Fibroblast of lung (primary cell): ENCODE results near the gene PCCB. TPM values are rescaled to one million over a fixed set of nuclear protein-coding genes. Genes with fewer than 3 reads are reported as not detected.

Source experiments
- DNase-seq, 2 donors: peaks; one replicate each; pipeline versions ENCODE4 v3.0.0 to v3.0.0-alpha.2; 2010; ENCODE audit warnings: low read depth in 2 of 2
- H2AFZ ChIP-seq: 2 replicates; pipeline ENCODE4 v1.5.1; 2012; ENCODE audit warnings: low read length, control low read depth, inconsistent platforms
- H3K27ac ChIP-seq: 2 replicates; pipeline ENCODE4 v1.5.1; 2011; ENCODE audit warnings: low read length, control low read depth; ENCODE audit not compliant: insufficient read depth
- H3K27me3 ChIP-seq: 2 replicates; pipeline ENCODE4 v1.5.1; 2011; ENCODE audit warnings: mild to moderate bottlenecking, low read length; ENCODE audit not compliant: control insufficient read depth, insufficient read depth
- H3K36me3 ChIP-seq: 2 replicates; pipeline ENCODE4 v1.5.1; 2011; ENCODE audit warnings: low read length; ENCODE audit not compliant: control insufficient read depth, insufficient read depth
- H3K4me1 ChIP-seq: 2 replicates; pipeline ENCODE4 v1.5.1; 2011; ENCODE audit warnings: low read length; ENCODE audit not compliant: control insufficient read depth, insufficient read depth; ENCODE audit errors: extremely low read depth
- H3K4me2 ChIP-seq: 2 replicates; pipeline ENCODE4 v1.5.1; 2011; ENCODE audit warnings: low read length, control low read depth; ENCODE audit not compliant: insufficient read depth; ENCODE audit errors: extremely low read depth
- H3K4me3 ChIP-seq, 4 experiments: fragments of 200-600 bp in 1 of 4; sonication (generic) in 1 of 4; replicated peaks in 1 of 4; 2 replicates each; pipeline ENCODE4 v1.5.1; 2011 to 2016; ENCODE audit warnings: low read length in 4 of 4, low read depth in 3 of 4, mild to moderate bottlenecking in 3 of 4, control low read depth in 2 of 4, inconsistent platforms in 1 of 4, mixed read lengths in 1 of 4; ENCODE audit not compliant: insufficient read depth in 1 of 4; ENCODE audit errors: control extremely low read depth in 1 of 4
- H3K79me2 ChIP-seq: 2 replicates; pipeline ENCODE4 v1.5.1; 2012; ENCODE audit warnings: mild to moderate bottlenecking, low read length, inconsistent platforms; ENCODE audit not compliant: control insufficient read depth, insufficient read depth
- H3K9ac ChIP-seq: 2 replicates; pipeline ENCODE4 v1.5.1; 2011; ENCODE audit warnings: mild to moderate bottlenecking, low read length, control low read depth; ENCODE audit not compliant: insufficient read depth
- H3K9me3 ChIP-seq: 2 replicates; pipeline ENCODE4 v1.5.1; 2012; ENCODE audit warnings: low read depth, low read length; ENCODE audit not compliant: control insufficient read depth, insufficient read depth
- H4K20me1 ChIP-seq: 2 replicates; pipeline ENCODE4 v1.5.1; 2011; ENCODE audit warnings: low read length; ENCODE audit not compliant: control insufficient read depth, insufficient read depth; ENCODE audit errors: extremely low read depth
- EZH2 ChIP-seq: IDR thresholded peaks from 2 replicates; pipeline ENCODE4 v1.5.1; 2012; ENCODE audit warnings: low read length, control low read depth, mild to moderate bottlenecking; ENCODE audit errors: missing control alignments
- polyA plus RNA-seq, 2 donors: library from polyadenylated mRNA; depleted of rRNA in 1 of 2; stranded (reverse) in 1 of 2; unstranded in 1 of 2; fragments of >200 nt; gene quantifications; 2 replicates each; pipeline ENCODE4 v1.2.1, GENCODE V29; 2011 to 2012; ENCODE audit warnings: missing spikeins in 1 of 2
- total RNA-seq: library from RNA; depleted of rRNA; stranded (reverse); fragments of >200 nt; gene quantifications from 2 replicates; pipeline ENCODE4 v1.2.1, GENCODE V29; 2014
- TF ChIP-seq, protein P1 (sequence below), 2 donors: IDR thresholded peaks in 1 of 2; conservative IDR thresholded peaks in 1 of 2; 1 replicate in 1 of 2; 2 replicates in 1 of 2; pipeline ENCODE4 v1.5.1; 2011 to 2012; ENCODE audit warnings: low read length in 2 of 2, control low read depth in 1 of 2, inconsistent platforms in 1 of 2, low read depth in 1 of 2, mild to moderate bottlenecking in 1 of 2

The PCCB gene
- total and polyA plus RNA-seq, 2 donors (not counting 1 experiment from before 2014, with no cell fraction given): 56.0 to 81.4 TPM

DNA sequence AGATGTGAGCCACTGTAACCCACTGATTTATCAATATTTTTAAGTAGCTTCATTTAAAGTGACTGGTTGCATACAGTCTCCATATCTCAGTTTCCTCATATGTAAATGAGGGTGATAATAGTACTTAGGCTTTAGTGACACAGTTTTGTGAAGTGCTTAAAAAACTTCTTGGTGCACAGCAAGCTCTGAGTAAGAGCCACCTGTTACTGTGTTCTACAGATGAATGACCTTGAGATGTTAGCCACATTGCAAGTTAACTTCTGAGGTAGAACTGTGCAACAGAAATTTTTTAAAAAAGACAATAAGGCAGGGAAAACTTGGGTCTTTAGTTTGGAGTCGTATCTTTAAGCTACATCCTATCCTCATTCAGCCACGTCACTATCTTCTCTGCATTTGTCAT, 43.1 kb downstream of the PCCB start:
- Histone ChIP-seq H4K20me1 (no peaks in the 10 kb centered on the region), H3K27ac (no peak overlapping the region), H2AFZ (no peak overlapping the region), H3K4me2 (no peak overlapping the region), H3K27me3 (no peaks in the 10 kb centered on the region), H3K79me2 (no peaks in the 10 kb centered on the region), H3K9ac (no peak overlapping the region), H3K4me3 (no peak overlapping the region), H3K9me3 (no peaks in the 10 kb centered on the region), H3K4me1 (no peaks in the 10 kb centered on the region), H3K36me3 (peaks cover 3% of the 10 kb centered on the region)
- no peak for DNase-seq
- no peak for TF ChIP-seq EZH2
- TF ChIP-seq, protein P1, sequence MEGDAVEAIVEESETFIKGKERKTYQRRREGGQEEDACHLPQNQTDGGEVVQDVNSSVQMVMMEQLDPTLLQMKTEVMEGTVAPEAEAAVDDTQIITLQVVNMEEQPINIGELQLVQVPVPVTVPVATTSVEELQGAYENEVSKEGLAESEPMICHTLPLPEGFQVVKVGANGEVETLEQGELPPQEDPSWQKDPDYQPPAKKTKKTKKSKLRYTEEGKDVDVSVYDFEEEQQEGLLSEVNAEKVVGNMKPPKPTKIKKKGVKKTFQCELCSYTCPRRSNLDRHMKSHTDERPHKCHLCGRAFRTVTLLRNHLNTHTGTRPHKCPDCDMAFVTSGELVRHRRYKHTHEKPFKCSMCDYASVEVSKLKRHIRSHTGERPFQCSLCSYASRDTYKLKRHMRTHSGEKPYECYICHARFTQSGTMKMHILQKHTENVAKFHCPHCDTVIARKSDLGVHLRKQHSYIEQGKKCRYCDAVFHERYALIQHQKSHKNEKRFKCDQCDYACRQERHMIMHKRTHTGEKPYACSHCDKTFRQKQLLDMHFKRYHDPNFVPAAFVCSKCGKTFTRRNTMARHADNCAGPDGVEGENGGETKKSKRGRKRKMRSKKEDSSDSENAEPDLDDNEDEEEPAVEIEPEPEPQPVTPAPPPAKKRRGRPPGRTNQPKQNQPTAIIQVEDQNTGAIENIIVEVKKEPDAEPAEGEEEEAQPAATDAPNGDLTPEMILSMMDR (conservative IDR thresholded peaks at IDR 0.05 in 1 of 2, IDR thresholded peaks at IDR 0.05 in 1 of 2; ENCODE audit: low read depth in 1 of 2, low read length in 2 of 2): no peak

DNA sequence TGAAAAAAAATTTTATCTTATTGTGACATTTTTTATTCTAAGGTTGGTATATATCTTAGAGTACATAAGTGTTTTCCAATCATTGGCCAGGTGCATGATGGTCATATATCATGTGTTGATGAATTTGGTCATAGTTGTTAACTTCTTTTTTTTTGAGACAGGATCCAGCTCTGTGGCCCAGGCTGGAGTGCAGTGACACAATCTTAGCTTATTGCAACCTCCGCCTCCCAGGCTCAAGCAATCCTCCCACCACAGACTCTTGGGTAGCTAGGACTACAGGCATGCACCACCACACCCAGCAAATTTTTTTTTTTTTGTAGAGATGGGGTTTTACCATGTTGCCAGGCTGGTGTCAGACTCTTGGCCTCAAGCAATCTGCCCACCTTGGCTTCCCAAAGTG, 44.0 kb downstream of the PCCB start:
- Histone ChIP-seq H3K4me3 (no peak overlapping the region), H4K20me1 (no peaks in the 10 kb centered on the region), H2AFZ (no peak overlapping the region), H3K79me2 (no peaks in the 10 kb centered on the region), H3K9ac (no peak overlapping the region), H3K9me3 (no peaks in the 10 kb centered on the region), H3K4me1 (no peaks in the 10 kb centered on the region), H3K4me2 (no peak overlapping the region), H3K27ac (no peak overlapping the region), H3K36me3 (peaks cover 3% of the 10 kb centered on the region), H3K27me3 (no peaks in the 10 kb centered on the region)
- DNase-seq: no peak
- TF ChIP-seq EZH2: no peak
- TF ChIP-seq, protein P1 (conservative IDR thresholded peaks at IDR 0.05 in 1 of 2, IDR thresholded peaks at IDR 0.05 in 1 of 2; ENCODE audit: low read depth in 1 of 2, low read length in 2 of 2): no peak

DNA sequence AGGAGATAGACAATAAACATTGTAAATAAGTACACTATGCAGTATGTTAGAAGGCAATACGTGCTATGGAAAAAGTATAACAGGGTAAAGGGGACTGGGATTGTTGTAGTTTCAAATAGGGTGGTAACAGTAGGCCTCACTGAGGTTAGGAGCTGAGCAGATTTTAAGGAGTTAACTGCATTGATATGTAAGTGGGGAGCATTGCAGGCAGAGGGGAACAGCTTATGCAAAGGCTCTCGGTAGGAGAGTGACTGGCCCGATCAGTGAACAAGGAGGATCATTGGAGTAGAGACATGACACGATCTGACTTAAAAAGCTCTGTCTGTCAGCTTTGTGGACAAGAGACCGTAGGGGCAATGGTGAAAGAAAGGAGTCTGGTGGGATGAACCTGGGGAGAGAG, 46.8 kb downstream of the PCCB start:
- Histone ChIP-seq H3K27ac (no peak overlapping the region), H3K9ac (no peak overlapping the region), H3K4me1 (no peaks in the 10 kb centered on the region), H2AFZ (no peak overlapping the region), H3K4me3 (no peak overlapping the region), H3K36me3 (peaks cover 3% of the 10 kb centered on the region), H3K27me3 (no peaks in the 10 kb centered on the region), H3K9me3 (no peaks in the 10 kb centered on the region), H3K4me2 (no peak overlapping the region), H4K20me1 (no peaks in the 10 kb centered on the region), H3K79me2 (no peaks in the 10 kb centered on the region)
- no peak for TF ChIP-seq EZH2
- TF ChIP-seq, protein P1 (conservative IDR thresholded peaks at IDR 0.05 in 1 of 2, IDR thresholded peaks at IDR 0.05 in 1 of 2; ENCODE audit: low read depth in 1 of 2, low read length in 2 of 2): no peak
- DNase-seq: no peak
